Measurements from ENCODE around the gene VAT1.
"Not testable (repeated sequence)": the region's sequence is repeated elsewhere in the genome, so short reads cannot be mapped to it uniquely, and the experiment has no call there.

The VAT1 gene

GRCh38 chr17:43003542-43004172 lies 18.5 kb downstream of the VAT1 start:
- peak; percentile 55 for DNase-seq

GRCh38 chr17:43000894-43001293 lies 21.3 kb downstream of the VAT1 start:
- not testable (repeated sequence) for DNase-seq

- no peak for DNase-seq
Observed at GRCh38 chr17:42999003-42999525, 23.1 kb downstream of the VAT1 start.

- DNase-seq = peak; percentile 100
Observed at GRCh38 chr17:42997984-42998938, 23.9 kb downstream of the VAT1 start, which contains the start of gene RPL27. RPL27 (plus strand) TSS chr17:42998419; CDS start chr17:42998751, 332 bp downstream.

- DNase-seq = no peak
Observed at GRCh38 chr17:42997390-42997983, 24.7 kb downstream of the VAT1 start.

GRCh38 chr17:42993913-42994312 lies 28.3 kb downstream of the VAT1 start:
- DNase-seq = not testable (repeated sequence)

GRCh38 chr17:42992872-42993271 lies 29.3 kb downstream of the VAT1 start:
- DNase-seq = no peak

GRCh38 chr17:42991471-42991870 lies 30.7 kb downstream of the VAT1 start:
- DNase-seq = no peak

GRCh38 chr17:42989726-42990652 lies 32.2 kb downstream of the VAT1 start:
- peak; percentile 65 for DNase-seq

GRCh38 chr17:42989141-42989540 lies 33.0 kb downstream of the VAT1 start:
- DNase-seq = no peak

GRCh38 chr17:42985225-42985624 lies 37.0 kb downstream of the VAT1 start:
- no peak for DNase-seq

- DNase-seq = no peak
Observed at GRCh38 chr17:42982266-42982665, 39.9 kb downstream of the VAT1 start.

GRCh38 chr17:42980766-42981397 lies 41.3 kb downstream of the VAT1 start:
- peak; percentile 32 for DNase-seq

- peak; percentile 82 for DNase-seq
Observed at GRCh38 chr17:42980274-42980765, 41.9 kb downstream of the VAT1 start, which contains the start of gene RUNDC1. RUNDC1 (plus strand) TSS chr17:42980565; CDS start chr17:42980577, 12 bp downstream.

- peak; percentile 57 for DNase-seq
Observed at GRCh38 chr17:42979511-42980273, 42.5 kb downstream of the VAT1 start, which contains the start of gene PTGES3L. PTGES3L (minus strand) TSS chr17:42980080; CDS start chr17:42980053, 27 bp downstream.

- not testable (repeated sequence) for DNase-seq
Observed at GRCh38 chr17:42975701-42976100, 46.5 kb downstream of the VAT1 start.

- DNase-seq = no peak
Observed at GRCh38 chr17:42975265-42975664, 46.9 kb downstream of the VAT1 start.

- not testable (repeated sequence) for DNase-seq
Observed at GRCh38 chr17:42973323-42973722, 48.9 kb downstream of the VAT1 start.

- DNase-seq = no peak
Observed at GRCh38 chr17:42971589-42971988, 50.6 kb downstream of the VAT1 start.

- no peak for DNase-seq
Observed at GRCh38 chr17:42969001-42969581, 53.1 kb downstream of the VAT1 start.
